Mesenchymal stem cell (in vitro differentiated cells and primary cell): Measurements from ENCODE around the gene HRK.

Source experiments
- DNase-seq: peaks from one replicate; pipeline ENCODE4 v3.0.0-alpha.2; 2013
- H2AFZ ChIP-seq: one replicate; pipeline ENCODE4 v1.6.1; 2013; ENCODE audit warnings: low read depth, mild to moderate bottlenecking, control low read depth, inconsistent platforms, low read length, moderate library complexity
- H2AK5ac ChIP-seq: 2 replicates; pipeline ENCODE4 v1.6.1; 2013; ENCODE audit warnings: low read length, moderate library complexity, mild to moderate bottlenecking, inconsistent platforms; ENCODE audit not compliant: severe bottlenecking
- H2BK120ac ChIP-seq: one replicate; pipeline ENCODE4 v1.6.1; 2013; ENCODE audit warnings: low read depth, mild to moderate bottlenecking, inconsistent platforms, low read length, moderate library complexity
- H2BK12ac ChIP-seq, 2 experiments: one replicate each; pipeline ENCODE4 v1.6.1; 2013; ENCODE audit warnings: inconsistent platforms in 2 of 2, low read length in 2 of 2, mild to moderate bottlenecking in 2 of 2, moderate library complexity in 2 of 2, control low read depth in 1 of 2
- H2BK15ac ChIP-seq: one replicate; pipeline ENCODE4 v1.6.1; 2013; ENCODE audit warnings: mild to moderate bottlenecking, low read depth, inconsistent platforms; ENCODE audit not compliant: poor library complexity, severe bottlenecking
- H2BK5ac ChIP-seq: 2 replicates; pipeline ENCODE4 v1.6.1; 2013; ENCODE audit warnings: low read depth, mild to moderate bottlenecking, low read length, control low read depth, inconsistent platforms; ENCODE audit not compliant: poor library complexity, severe bottlenecking
- H3K14ac ChIP-seq, 2 experiments: one replicate each; pipeline ENCODE4 v1.6.1; 2013; ENCODE audit warnings: inconsistent platforms in 2 of 2, low read length in 2 of 2, control low read depth in 1 of 2, mild to moderate bottlenecking in 1 of 2, moderate library complexity in 1 of 2
- H3K18ac ChIP-seq, 2 experiments: one replicate each; pipeline ENCODE4 v1.6.1; 2013; ENCODE audit warnings: inconsistent platforms in 2 of 2, low read length in 2 of 2, control low read depth in 1 of 2, low read depth in 1 of 2, mild to moderate bottlenecking in 1 of 2
- H3K23ac ChIP-seq, 2 experiments: one replicate each; pipeline ENCODE4 v1.6.1; 2013; ENCODE audit warnings: inconsistent platforms in 2 of 2, low read length in 2 of 2, mild to moderate bottlenecking in 2 of 2, moderate library complexity in 2 of 2, control low read depth in 1 of 2
- H3K27ac ChIP-seq: 2 replicates; pipeline ENCODE4 v1.5.1; 2013; ENCODE audit warnings: mild to moderate bottlenecking, moderate library complexity, low read length, control low read depth, inconsistent platforms; ENCODE audit not compliant: poor library complexity, severe bottlenecking
- H3K27me3 ChIP-seq, 2 experiments: 2 replicates each; pipeline versions ENCODE4 v1.6.1 to v1.7.0; 2013; ENCODE audit warnings: low read length in 2 of 2, mild to moderate bottlenecking in 2 of 2, moderate library complexity in 2 of 2, control low read depth in 1 of 2, inconsistent platforms in 1 of 2; ENCODE audit not compliant: control insufficient read depth in 1 of 2, insufficient read depth in 1 of 2
- H3K36me3 ChIP-seq, 2 experiments: 2 replicates each; pipeline versions ENCODE4 v1.6.1 to v1.7.0; 2013; ENCODE audit warnings: low read length in 2 of 2, control low read depth in 1 of 2, inconsistent platforms in 1 of 2, low read depth in 1 of 2, mild to moderate bottlenecking in 1 of 2; ENCODE audit not compliant: insufficient read depth in 2 of 2, control insufficient read depth in 1 of 2
- H3K4ac ChIP-seq, 2 experiments: one replicate each; pipeline ENCODE4 v1.6.1; 2013; ENCODE audit warnings: inconsistent platforms in 2 of 2, low read length in 2 of 2, mild to moderate bottlenecking in 2 of 2, moderate library complexity in 2 of 2, control low read depth in 1 of 2, low read depth in 1 of 2
- H3K4me1 ChIP-seq: 2 replicates; pipeline ENCODE4 v1.6.1; 2013; ENCODE audit warnings: low read depth, low read length, control low read depth; ENCODE audit not compliant: control insufficient read depth, insufficient read depth
- H3K4me2 ChIP-seq: 2 replicates; pipeline ENCODE4 v1.6.1; 2013; ENCODE audit warnings: low read length, mild to moderate bottlenecking, inconsistent platforms; ENCODE audit not compliant: poor library complexity, severe bottlenecking
- H3K4me3 ChIP-seq, 2 experiments: 2 replicates each; pipeline versions ENCODE4 v1.5.1 to v1.7.0; 2013; ENCODE audit warnings: low read length in 2 of 2, mild to moderate bottlenecking in 2 of 2, control low read depth in 1 of 2, low read depth in 1 of 2; ENCODE audit not compliant: insufficient read depth in 1 of 2
- H3K79me1 ChIP-seq: replicated peaks from 2 replicates; pipeline ENCODE4 v1.6.1; 2013; ENCODE audit warnings: mild to moderate bottlenecking, control low read depth, low read length, inconsistent platforms; ENCODE audit not compliant: poor library complexity, severe bottlenecking
- H3K9ac ChIP-seq: 2 replicates; pipeline ENCODE4 v1.7.0; 2013; ENCODE audit warnings: mild to moderate bottlenecking, low read length, moderate library complexity
- H3K9me3 ChIP-seq: 2 replicates; pipeline ENCODE4 v1.7.0; 2013; ENCODE audit warnings: mild to moderate bottlenecking, low read length; ENCODE audit not compliant: control insufficient read depth
- H4K8ac ChIP-seq: one replicate; pipeline ENCODE4 v1.6.1; 2013; ENCODE audit warnings: inconsistent platforms, mild to moderate bottlenecking, low read length, moderate library complexity
- H4K91ac ChIP-seq: one replicate; pipeline ENCODE4 v1.6.1; 2013; ENCODE audit warnings: mild to moderate bottlenecking, low read length, inconsistent platforms
- WGBS: methylation state at CpG from one replicate; pipeline ENCODE4 v1.1.7; 2013; ENCODE audit warnings: mixed read lengths; 5-methylcytosine and 5-hydroxymethylcytosine counted together

The HRK gene

GRCh38 chr12:116835484-116835883, 45.8 kb downstream of the HRK start:
- no peak overlapping the region for H3K18ac ChIP-seq
- no peak overlapping the region for H3K9ac ChIP-seq
- H3K4ac ChIP-seq = no peak overlapping the region
- H2AK5ac ChIP-seq = no peak overlapping the region
- no peak overlapping the region for H3K14ac ChIP-seq
- 79% methylated on average over 1 of the region's 1 CpG for WGBS
- no peak overlapping the region for H4K91ac ChIP-seq
- no peak overlapping the region for H2BK5ac ChIP-seq
- H3K4me3 ChIP-seq = no peak overlapping the region
- H3K23ac ChIP-seq = no peak overlapping the region
- H2AFZ ChIP-seq = no peak overlapping the region
- no peak overlapping the region for H2BK120ac ChIP-seq
- H3K27me3 ChIP-seq = no peaks in the 10 kb centered on the region
- H3K27ac ChIP-seq = no peak overlapping the region
- no peak overlapping the region for H2BK15ac ChIP-seq
- H4K8ac ChIP-seq = no peak overlapping the region
- no peaks in the 10 kb centered on the region for H3K79me1 ChIP-seq
- no peaks in the 10 kb centered on the region for H3K9me3 ChIP-seq
- H3K4me2 ChIP-seq = no peak overlapping the region
- H2BK12ac ChIP-seq = no peak overlapping the region
- H3K4me1 ChIP-seq = no peaks in the 10 kb centered on the region
- H3K36me3 ChIP-seq = no peaks in the 10 kb centered on the region
- DNase-seq = no peak

- no peak overlapping the region for H2BK15ac ChIP-seq
- DNase-seq = no peak
Measured at GRCh38 chr12:116833474-116833873, 47.8 kb downstream of the HRK start.

GRCh38 chr12:116832353-116832752, 48.9 kb downstream of the HRK start:
- H4K8ac ChIP-seq = no peak overlapping the region
- no peak overlapping the region for H2BK5ac ChIP-seq
- no peak overlapping the region for H2BK120ac ChIP-seq
- H3K79me1 ChIP-seq = no peaks in the 10 kb centered on the region
- no peaks in the 10 kb centered on the region for H3K9me3 ChIP-seq
- no peak overlapping the region for H3K9ac ChIP-seq
- DNase-seq = no peak
- no peak overlapping the region for H3K18ac ChIP-seq
- H3K4ac ChIP-seq = no peak overlapping the region
- no peak overlapping the region for H2BK15ac ChIP-seq
- no peaks in the 10 kb centered on the region for H3K4me1 ChIP-seq
- no peak overlapping the region for H4K91ac ChIP-seq
- H3K27me3 ChIP-seq = peaks cover 0 to 6% of the 10 kb centered on the region in 2 experiments
- no peak overlapping the region for H3K4me2 ChIP-seq
- no peak overlapping the region for H2BK12ac ChIP-seq
- no peak overlapping the region for H2AFZ ChIP-seq
- no peaks in the 10 kb centered on the region for H3K36me3 ChIP-seq
- H3K14ac ChIP-seq = no peak overlapping the region
- H3K27ac ChIP-seq = no peak overlapping the region
- 92% methylated on average over 5 of the region's 6 CpGs for WGBS
- no peak overlapping the region for H3K4me3 ChIP-seq
- H3K23ac ChIP-seq = no peak overlapping the region
- no peak overlapping the region for H2AK5ac ChIP-seq

More at GRCh38 chr12:116833474-116833873, 47.8 kb downstream of the HRK start:
- no peak overlapping the region for H3K4me3 ChIP-seq
- no peak overlapping the region for H3K4me2 ChIP-seq
- H3K23ac ChIP-seq = no peak overlapping the region
- H3K4ac ChIP-seq = no peak overlapping the region
- no peak overlapping the region for H2AFZ ChIP-seq
- no peak overlapping the region for H2AK5ac ChIP-seq
- no peak overlapping the region for H3K18ac ChIP-seq
- H4K8ac ChIP-seq = no peak overlapping the region
- H3K36me3 ChIP-seq = no peaks in the 10 kb centered on the region
- H2BK120ac ChIP-seq = no peak overlapping the region
- no peaks in the 10 kb centered on the region for H3K9me3 ChIP-seq
- no peak overlapping the region for H4K91ac ChIP-seq
- H3K27me3 ChIP-seq = peaks cover 0 to 2% of the 10 kb centered on the region in 2 experiments
- no peaks in the 10 kb centered on the region for H3K4me1 ChIP-seq
- H3K9ac ChIP-seq = no peak overlapping the region
- H3K14ac ChIP-seq = no peak overlapping the region
- no peak overlapping the region for H3K27ac ChIP-seq
- WGBS = 81% methylated on average over 10 of the region's 10 CpGs
- H3K79me1 ChIP-seq = no peaks in the 10 kb centered on the region
- no peak overlapping the region for H2BK5ac ChIP-seq
- no peak overlapping the region for H2BK12ac ChIP-seq

DNA sequence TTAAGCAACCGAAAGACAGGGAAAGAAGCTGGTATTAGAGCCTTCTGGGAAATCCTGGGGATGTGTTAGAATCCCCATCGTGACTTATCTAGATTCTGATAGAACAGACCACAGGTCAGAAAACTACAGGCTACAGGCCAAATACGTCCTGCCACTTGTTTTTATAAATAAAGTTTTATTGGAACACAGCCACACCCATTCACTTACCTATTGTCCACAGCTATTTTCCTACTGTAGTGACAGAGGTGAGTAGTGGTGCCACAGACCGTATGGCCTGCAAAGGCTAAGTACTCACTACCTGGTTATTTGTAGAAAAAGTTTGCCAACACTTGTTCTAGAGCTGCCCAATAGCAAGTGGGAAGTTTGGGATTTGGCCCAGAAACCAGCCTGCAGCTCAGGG, 53.8 kb downstream of the HRK start:
- H2BK15ac ChIP-seq = no peak overlapping the region
- no peak overlapping the region for H2AK5ac ChIP-seq
- no peak overlapping the region for H3K18ac ChIP-seq
- no peak overlapping the region for H3K4me2 ChIP-seq
- H3K27ac ChIP-seq = no peak overlapping the region
- H3K9me3 ChIP-seq = peaks cover 10% of the 10 kb centered on the region
- no peak overlapping the region for H2BK5ac ChIP-seq
- H3K27me3 ChIP-seq = peaks cover 0 to 6% of the 10 kb centered on the region in 2 experiments
- H4K8ac ChIP-seq = no peak overlapping the region
- H3K4me3 ChIP-seq = no peak overlapping the region
- no peak overlapping the region for H3K9ac ChIP-seq
- H3K4ac ChIP-seq = no peak overlapping the region
- H3K14ac ChIP-seq = no peak overlapping the region
- no peaks in the 10 kb centered on the region for H3K4me1 ChIP-seq
- no peak overlapping the region for H2AFZ ChIP-seq
- DNase-seq = no peak
- no peak overlapping the region for H4K91ac ChIP-seq
- no peak overlapping the region for H2BK12ac ChIP-seq
- WGBS = 92% methylated on average over 3 of the region's 4 CpGs
- no peaks in the 10 kb centered on the region for H3K36me3 ChIP-seq
- H2BK120ac ChIP-seq = no peak overlapping the region
- no peaks in the 10 kb centered on the region for H3K79me1 ChIP-seq
- H3K23ac ChIP-seq = no peak overlapping the region
